Esophagus mucosa (tissue), 1 donor: ENCODE data around the gene PRICKLE4. TPM values are rescaled to one million over a fixed set of nuclear protein-coding genes. Genes with fewer than 3 reads are reported as not detected.
"Not testable (repeated sequence)": the region's sequence is repeated elsewhere in the genome, so short reads cannot be mapped to it uniquely, and the experiment has no call there.

Experiments
- ATAC-seq: fragments of 200-7000 bp; cut with Tn5 transposase; one replicate; pipeline ENCODE4 v1.9.1; 2020
- total RNA-seq: library from RNA; stranded (reverse); gene quantifications from one replicate; pipeline ENCODE4 v1.2.4, GENCODE V29; 2023
- donor health status: DM: yes; HTN: yes; CAD: no.

PRICKLE4 gene
- total RNA-seq, 1 donor from 2014 or later = 2.2 TPM

- no peak for ATAC-seq
These were observed 34.5 kb upstream of the PRICKLE4 start for GRCh38 chr6:41746107-41746506.

GRCh38 chr6:41747256-41748101 lies 33.1 kb upstream of the PRICKLE4 start, which contains the start of gene PGC:
TSS of gene PGC (minus strand) at chr6:41747397. CDS start at chr6:41747334, 63 bp downstream.
- ATAC-seq = no peak

- no peak for ATAC-seq
These were observed 32.5 kb upstream of the PRICKLE4 start for GRCh38 chr6:41748102-41748477.

- no peak for ATAC-seq
These were observed 32.0 kb upstream of the PRICKLE4 start for GRCh38 chr6:41748542-41748941.

- ATAC-seq = no peak
These were observed 30.2 kb upstream of the PRICKLE4 start for GRCh38 chr6:41750374-41750773.

GRCh38 chr6:41755895-41756294 lies 24.7 kb upstream of the PRICKLE4 start:
- ATAC-seq = no peak

- peak; percentile 22 for ATAC-seq
These were observed 24.2 kb upstream of the PRICKLE4 start for GRCh38 chr6:41756354-41756753.

GRCh38 chr6:41757271-41757670 lies 23.3 kb upstream of the PRICKLE4 start:
- ATAC-seq = no peak

GRCh38 chr6:41757931-41758640 lies 22.5 kb upstream of the PRICKLE4 start:
- no peak for ATAC-seq

GRCh38 chr6:41758641-41759035 lies 21.9 kb upstream of the PRICKLE4 start:
- ATAC-seq = no peak

- ATAC-seq = peak; percentile 8
These were observed 21.3 kb upstream of the PRICKLE4 start for GRCh38 chr6:41759106-41759904.

GRCh38 chr6:41759905-41760579 lies 20.5 kb upstream of the PRICKLE4 start:
- ATAC-seq = no peak

- no peak for ATAC-seq
These were observed 17.1 kb upstream of the PRICKLE4 start for GRCh38 chr6:41763470-41763869.

- ATAC-seq = not testable (repeated sequence)
These were observed 14.4 kb upstream of the PRICKLE4 start for GRCh38 chr6:41766043-41766664.

- peak; percentile 69 for ATAC-seq
These were observed 13.3 kb upstream of the PRICKLE4 start for GRCh38 chr6:41767112-41767833.

- no peak for ATAC-seq
These were observed 11.9 kb upstream of the PRICKLE4 start for GRCh38 chr6:41768545-41769308.

GRCh38 chr6:41769376-41769775 lies 11.2 kb upstream of the PRICKLE4 start:
- no peak for ATAC-seq

GRCh38 chr6:41770381-41771057 lies 10.1 kb upstream of the PRICKLE4 start:
- ATAC-seq = no peak

GRCh38 chr6:41771058-41771983 lies 9.3 kb upstream of the PRICKLE4 start:
- no peak for ATAC-seq
